ENCODE data around the gene RFK.
"Not testable (repeated sequence)": the region's sequence is repeated elsewhere in the genome, so short reads cannot be mapped to it uniquely, and the experiment has no call there.

Gene RFK

GRCh38 chr9:76371901-76372300, 22.3 kb downstream of the RFK start:
- DNase-seq (ENCODE audit: low read depth, low spot score) = no peak

GRCh38 chr9:76370396-76371023, 23.7 kb downstream of the RFK start:
- no peak for DNase-seq (ENCODE audit: low read depth, low spot score)

- no peak for DNase-seq (ENCODE audit: low read depth, low spot score)
Observed at GRCh38 chr9:76369583-76369982, 24.6 kb downstream of the RFK start.

- DNase-seq (ENCODE audit: low read depth, low spot score) = no peak
Observed at GRCh38 chr9:76366275-76366674, 28.0 kb downstream of the RFK start.

GRCh38 chr9:76365028-76365427, 29.2 kb downstream of the RFK start:
- peak; percentile 5 for DNase-seq (ENCODE audit: low read depth, low spot score)

GRCh38 chr9:76363032-76363395, 31.2 kb downstream of the RFK start:
- no peak for DNase-seq (ENCODE audit: low read depth, low spot score)

GRCh38 chr9:76362332-76363031, 31.7 kb downstream of the RFK start:
- DNase-seq (ENCODE audit: low read depth, low spot score) = not testable (repeated sequence)

GRCh38 chr9:76359766-76360165, 34.5 kb downstream of the RFK start:
- DNase-seq (ENCODE audit: low read depth, low spot score) = no peak

GRCh38 chr9:76359365-76359764, 34.9 kb downstream of the RFK start:
- no peak for DNase-seq (ENCODE audit: low read depth, low spot score)

GRCh38 chr9:76358628-76359280, 35.5 kb downstream of the RFK start:
- DNase-seq (ENCODE audit: low read depth, low spot score) = no peak

GRCh38 chr9:76357555-76357954, 36.7 kb downstream of the RFK start:
- no peak for DNase-seq (ENCODE audit: low read depth, low spot score)

GRCh38 chr9:76355886-76356285, 38.3 kb downstream of the RFK start:
- DNase-seq (ENCODE audit: low read depth, low spot score) = no peak

GRCh38 chr9:76354221-76354620, 40.0 kb downstream of the RFK start:
- no peak for DNase-seq (ENCODE audit: low read depth, low spot score)

GRCh38 chr9:76353280-76353679, 40.9 kb downstream of the RFK start:
- DNase-seq (ENCODE audit: low read depth, low spot score) = no peak

- DNase-seq (ENCODE audit: low read depth, low spot score) = no peak
Observed at GRCh38 chr9:76352026-76352620, 42.1 kb downstream of the RFK start.

- DNase-seq (ENCODE audit: low read depth, low spot score) = no peak
Observed at GRCh38 chr9:76351006-76351405, 43.2 kb downstream of the RFK start.

- DNase-seq (ENCODE audit: low read depth, low spot score) = no peak
Observed at GRCh38 chr9:76349865-76350264, 44.4 kb downstream of the RFK start.

GRCh38 chr9:76342858-76343257, 51.4 kb downstream of the RFK start:
- DNase-seq (ENCODE audit: low read depth, low spot score) = no peak

- DNase-seq (ENCODE audit: low read depth, low spot score) = no peak
Observed at GRCh38 chr9:76342201-76342600, 52.0 kb downstream of the RFK start.

- DNase-seq (ENCODE audit: low read depth, low spot score) = no peak
Observed at GRCh38 chr9:76341616-76342015, 52.6 kb downstream of the RFK start.

GRCh38 chr9:76338418-76338817, 55.8 kb downstream of the RFK start:
- DNase-seq (ENCODE audit: low read depth, low spot score) = no peak

- no peak for DNase-seq (ENCODE audit: low read depth, low spot score)
Observed at GRCh38 chr9:76336027-76336426, 58.2 kb downstream of the RFK start.

Data from iPS DF 19.7 (cell line).